Fibroblast of lung (primary cell): ENCODE results near the gene RPL29. TPM values are rescaled to one million over a fixed set of nuclear protein-coding genes. Genes with fewer than 3 reads are reported as not detected.

Experiments
- DNase-seq, 2 donors: peaks; one replicate each; pipeline versions ENCODE4 v3.0.0 to v3.0.0-alpha.2; 2010; ENCODE audit warnings: low read depth in 2 of 2
- H2AFZ ChIP-seq: 2 replicates; pipeline ENCODE4 v1.5.1; 2012; ENCODE audit warnings: low read length, control low read depth, inconsistent platforms
- H3K27ac ChIP-seq: 2 replicates; pipeline ENCODE4 v1.5.1; 2011; ENCODE audit warnings: low read length, control low read depth; ENCODE audit not compliant: insufficient read depth
- H3K27me3 ChIP-seq: 2 replicates; pipeline ENCODE4 v1.5.1; 2011; ENCODE audit warnings: mild to moderate bottlenecking, low read length; ENCODE audit not compliant: control insufficient read depth, insufficient read depth
- H3K36me3 ChIP-seq: 2 replicates; pipeline ENCODE4 v1.5.1; 2011; ENCODE audit warnings: low read length; ENCODE audit not compliant: control insufficient read depth, insufficient read depth
- H3K4me1 ChIP-seq: 2 replicates; pipeline ENCODE4 v1.5.1; 2011; ENCODE audit warnings: low read length; ENCODE audit not compliant: control insufficient read depth, insufficient read depth; ENCODE audit errors: extremely low read depth
- H3K4me2 ChIP-seq: 2 replicates; pipeline ENCODE4 v1.5.1; 2011; ENCODE audit warnings: low read length, control low read depth; ENCODE audit not compliant: insufficient read depth; ENCODE audit errors: extremely low read depth
- H3K4me3 ChIP-seq, 4 experiments: fragments of 200-600 bp in 1 of 4; sonication (generic) in 1 of 4; replicated peaks in 1 of 4; 2 replicates each; pipeline ENCODE4 v1.5.1; 2011 to 2016; ENCODE audit warnings: low read length in 4 of 4, low read depth in 3 of 4, mild to moderate bottlenecking in 3 of 4, control low read depth in 2 of 4, inconsistent platforms in 1 of 4, mixed read lengths in 1 of 4; ENCODE audit not compliant: insufficient read depth in 1 of 4; ENCODE audit errors: control extremely low read depth in 1 of 4
- H3K79me2 ChIP-seq: 2 replicates; pipeline ENCODE4 v1.5.1; 2012; ENCODE audit warnings: mild to moderate bottlenecking, low read length, inconsistent platforms; ENCODE audit not compliant: control insufficient read depth, insufficient read depth
- H3K9ac ChIP-seq: 2 replicates; pipeline ENCODE4 v1.5.1; 2011; ENCODE audit warnings: mild to moderate bottlenecking, low read length, control low read depth; ENCODE audit not compliant: insufficient read depth
- H3K9me3 ChIP-seq: 2 replicates; pipeline ENCODE4 v1.5.1; 2012; ENCODE audit warnings: low read depth, low read length; ENCODE audit not compliant: control insufficient read depth, insufficient read depth
- H4K20me1 ChIP-seq: 2 replicates; pipeline ENCODE4 v1.5.1; 2011; ENCODE audit warnings: low read length; ENCODE audit not compliant: control insufficient read depth, insufficient read depth; ENCODE audit errors: extremely low read depth
- CTCF ChIP-seq, 2 donors: IDR thresholded peaks in 1 of 2; conservative IDR thresholded peaks in 1 of 2; 1 replicate in 1 of 2; 2 replicates in 1 of 2; pipeline ENCODE4 v1.5.1; 2011 to 2012; ENCODE audit warnings: low read length in 2 of 2, control low read depth in 1 of 2, inconsistent platforms in 1 of 2, low read depth in 1 of 2, mild to moderate bottlenecking in 1 of 2
- EZH2 ChIP-seq: IDR thresholded peaks from 2 replicates; pipeline ENCODE4 v1.5.1; 2012; ENCODE audit warnings: low read length, control low read depth, mild to moderate bottlenecking; ENCODE audit errors: missing control alignments
- polyA plus RNA-seq, 2 donors: library from polyadenylated mRNA; depleted of rRNA in 1 of 2; stranded (reverse) in 1 of 2; unstranded in 1 of 2; fragments of >200 nt; gene quantifications; 2 replicates each; pipeline ENCODE4 v1.2.1, GENCODE V29; 2011 to 2012; ENCODE audit warnings: missing spikeins in 1 of 2
- total RNA-seq: library from RNA; depleted of rRNA; stranded (reverse); fragments of >200 nt; gene quantifications from 2 replicates; pipeline ENCODE4 v1.2.1, GENCODE V29; 2014

Gene RPL29
- total and polyA plus RNA-seq, 2 donors (not counting 1 experiment from before 2014, with no cell fraction given): 1,076 to 1,512 TPM

GRCh38 chr3:52041118-52041731 lies 45.5 kb upstream of the RPL29 start:
- no peak overlapping the region for H3K27ac ChIP-seq
- H3K27me3 ChIP-seq: no peaks in the 10 kb centered on the region

GRCh38 chr3:52040600-52040999 lies 44.9 kb upstream of the RPL29 start:
- Histone ChIP-seq H3K27me3 (no peaks in the 10 kb centered on the region), H3K4me1 (peaks cover 4% of the 10 kb centered on the region), H3K27ac (no peak overlapping the region), H4K20me1 (no peaks in the 10 kb centered on the region), H3K9me3 (no peaks in the 10 kb centered on the region), H3K4me3 (no peak overlapping the region), H3K9ac (no peak overlapping the region), H2AFZ (no peak overlapping the region), H3K79me2 (no peaks in the 10 kb centered on the region), H3K36me3 (no peaks in the 10 kb centered on the region), H3K4me2 (no peak overlapping the region)
- no peak for TF ChIP-seq EZH2
- no peak for TF ChIP-seq CTCF (conservative IDR thresholded peaks at IDR 0.05 in 1 of 2, IDR thresholded peaks at IDR 0.05 in 1 of 2; ENCODE audit: low read depth in 1 of 2, low read length in 2 of 2)
- DNase-seq: no peak

More at GRCh38 chr3:52041118-52041731, 45.5 kb upstream of the RPL29 start:
- TF ChIP-seq EZH2 (no peak), CTCF (conservative IDR thresholded peaks at IDR 0.05 in 1 of 2, IDR thresholded peaks at IDR 0.05 in 1 of 2; ENCODE audit: low read depth in 1 of 2, low read length in 2 of 2) (peak in 1 of 2 donors; percentile 25)
- Histone ChIP-seq H2AFZ (no peak overlapping the region), H4K20me1 (no peaks in the 10 kb centered on the region), H3K4me3 (no peak overlapping the region), H3K9me3 (no peaks in the 10 kb centered on the region), H3K4me1 (peaks cover 10% of the 10 kb centered on the region), H3K4me2 (no peak overlapping the region), H3K36me3 (no peaks in the 10 kb centered on the region), H3K79me2 (no peaks in the 10 kb centered on the region), H3K9ac (no peak overlapping the region)
- no peak for DNase-seq

- Histone ChIP-seq H4K20me1 (no peaks in the 10 kb centered on the region), H3K9ac (no peak overlapping the region)
Observed at GRCh38 chr3:52039846-52040245, 44.2 kb upstream of the RPL29 start.

More at GRCh38 chr3:52039846-52040245, 44.2 kb upstream of the RPL29 start:
- no peak overlapping the region for H2AFZ ChIP-seq
- no peak overlapping the region for H3K27ac ChIP-seq
- TF ChIP-seq CTCF (conservative IDR thresholded peaks at IDR 0.05 in 1 of 2, IDR thresholded peaks at IDR 0.05 in 1 of 2; ENCODE audit: low read depth in 1 of 2, low read length in 2 of 2) (no peak), EZH2 (no peak)
- peak; percentile 50 to 56 for DNase-seq
- no peak overlapping the region for H3K4me2 ChIP-seq
- H3K9me3 ChIP-seq: no peaks in the 10 kb centered on the region
- no peak overlapping the region for H3K4me3 ChIP-seq
- H3K4me1 ChIP-seq: no peaks in the 10 kb centered on the region
- no peaks in the 10 kb centered on the region for H3K36me3 ChIP-seq
- H3K79me2 ChIP-seq: no peaks in the 10 kb centered on the region
- H3K27me3 ChIP-seq: no peaks in the 10 kb centered on the region
